MM.1S (cell line): ENCODE data around the gene FAM24B.

Experiments
- DNase-seq: peaks from one replicate; pipeline ENCODE4 v3.0.0-alpha.2; 2015
- H2AFZ ChIP-seq: fragments of 300-600 bp; sonication (generic); 2 replicates; pipeline ENCODE4 v1.6.0; 2016; ENCODE audit warnings: antibody characterized with exemption, low read length
- H3F3A ChIP-seq: fragments of 300-600 bp; sonication (generic); 2 replicates; pipeline ENCODE4 v1.6.1; 2016; ENCODE audit warnings: mild to moderate bottlenecking, antibody characterized with exemption, low read length, moderate library complexity, mixed read lengths; ENCODE audit not compliant: insufficient read depth
- H3K27ac ChIP-seq: fragments of 300-600 bp; sonication (generic); 2 replicates; pipeline ENCODE4 v1.5.1; 2016; ENCODE audit warnings: mild to moderate bottlenecking, low read length
- H3K27me3 ChIP-seq: fragments of 300-600 bp; sonication (generic); replicated peaks from 2 replicates; pipeline ENCODE4 v1.6.0; 2016; ENCODE audit warnings: low read length; ENCODE audit not compliant: insufficient read depth
- H3K36me3 ChIP-seq: fragments of 300-600 bp; sonication (generic); replicated peaks from 2 replicates; pipeline ENCODE4 v1.6.1; 2016; ENCODE audit warnings: mild to moderate bottlenecking, low read length, mixed read lengths; ENCODE audit not compliant: insufficient read depth
- H3K4me1 ChIP-seq: fragments of 300-600 bp; sonication (generic); 2 replicates; pipeline ENCODE4 v1.6.1; 2016; ENCODE audit warnings: low read length, mixed read lengths
- H3K4me2 ChIP-seq: fragments of 300-600 bp; sonication (generic); 2 replicates; pipeline ENCODE4 v1.6.0; 2016; ENCODE audit warnings: low read depth, low read length
- H3K4me3 ChIP-seq: fragments of 300-600 bp; sonication (generic); 2 replicates; pipeline ENCODE4 v1.5.1; 2016; ENCODE audit warnings: low read length, mixed read lengths
- H3K79me2 ChIP-seq: fragments of 300-600 bp; sonication (generic); 2 replicates; pipeline ENCODE4 v1.6.1; 2016; ENCODE audit warnings: mixed run types, low read length, mixed read lengths
- H3K9ac ChIP-seq: fragments of 300-600 bp; sonication (generic); 2 replicates; pipeline ENCODE4 v1.6.1; 2016; ENCODE audit warnings: low read length, mixed read lengths
- H3K9me2 ChIP-seq: fragments of 300-600 bp; sonication (generic); replicated peaks from 2 replicates; pipeline ENCODE4 v1.6.1; 2016; ENCODE audit warnings: mild to moderate bottlenecking, low read length, mixed read lengths; ENCODE audit not compliant: insufficient read depth
- H3K9me3 ChIP-seq: fragments of 300-600 bp; sonication (generic); replicated peaks from 2 replicates; pipeline ENCODE4 v1.6.1; 2016; ENCODE audit warnings: mild to moderate bottlenecking, low read length, mixed read lengths; ENCODE audit not compliant: insufficient read depth
- H4K20me1 ChIP-seq: fragments of 300-600 bp; sonication (generic); 2 replicates; pipeline ENCODE4 v1.6.1; 2016; ENCODE audit warnings: mild to moderate bottlenecking, low read length, moderate library complexity, mixed read lengths; ENCODE audit not compliant: insufficient read depth
- EZH2 ChIP-seq: fragments of 300-600 bp; sonication (generic); optimal IDR thresholded peaks from 2 replicates; pipeline ENCODE3; 2017; ENCODE audit warnings: low read depth, mild to moderate bottlenecking, antibody characterized with exemption, low read length, mixed read lengths
- EZH2phosphoT487 ChIP-seq: fragments of 300-600 bp; sonication (generic); IDR thresholded peaks from 2 replicates; pipeline ENCODE4 v1.6.1; 2018; ENCODE audit warnings: antibody characterized with exemption, low read length
- TF ChIP-seq, protein P1 (sequence below): fragments of 300-600 bp; sonication (generic); IDR thresholded peaks from 2 replicates; pipeline ENCODE4 v1.5.1; 2016; ENCODE audit warnings: antibody characterized with exemption, low read length, mixed read lengths

The FAM24B gene

DNA sequence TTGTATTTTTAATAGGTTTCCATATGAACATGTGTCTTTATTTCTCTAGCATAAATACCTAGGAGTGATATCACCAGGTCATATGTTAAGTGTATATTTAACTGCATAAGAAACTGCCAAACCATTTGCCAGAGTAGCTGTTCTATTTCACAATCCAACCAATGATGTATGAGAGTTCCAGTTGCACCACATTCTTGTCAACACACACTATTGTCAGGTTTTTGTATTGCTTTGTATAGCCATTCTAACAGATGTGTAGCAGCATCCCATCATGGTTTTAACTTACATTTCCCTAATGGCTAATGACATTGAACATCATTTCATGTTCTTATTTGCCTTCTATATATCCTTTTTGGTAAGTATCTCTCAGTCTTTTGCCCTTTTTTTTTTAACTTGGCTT, 37.8 kb downstream of the FAM24B start:
- Histone ChIP-seq H3K4me3 (no peak overlapping the region), H3F3A (no peaks in the 10 kb centered on the region), H3K4me1 (no peaks in the 10 kb centered on the region), H3K9me3 (no peaks in the 10 kb centered on the region), H4K20me1 (no peaks in the 10 kb centered on the region), H3K9ac (no peak overlapping the region), H3K9me2 (no peaks in the 10 kb centered on the region), H3K79me2 (no peaks in the 10 kb centered on the region), H3K4me2 (no peak overlapping the region), H3K36me3 (no peaks in the 10 kb centered on the region), H3K27me3 (no peaks in the 10 kb centered on the region), H2AFZ (no peak overlapping the region), H3K27ac (no peak overlapping the region)
- no peak for DNase-seq
- TF ChIP-seq EZH2 (no peak), EZH2phosphoT487 (no peak)
- TF ChIP-seq, protein P1, sequence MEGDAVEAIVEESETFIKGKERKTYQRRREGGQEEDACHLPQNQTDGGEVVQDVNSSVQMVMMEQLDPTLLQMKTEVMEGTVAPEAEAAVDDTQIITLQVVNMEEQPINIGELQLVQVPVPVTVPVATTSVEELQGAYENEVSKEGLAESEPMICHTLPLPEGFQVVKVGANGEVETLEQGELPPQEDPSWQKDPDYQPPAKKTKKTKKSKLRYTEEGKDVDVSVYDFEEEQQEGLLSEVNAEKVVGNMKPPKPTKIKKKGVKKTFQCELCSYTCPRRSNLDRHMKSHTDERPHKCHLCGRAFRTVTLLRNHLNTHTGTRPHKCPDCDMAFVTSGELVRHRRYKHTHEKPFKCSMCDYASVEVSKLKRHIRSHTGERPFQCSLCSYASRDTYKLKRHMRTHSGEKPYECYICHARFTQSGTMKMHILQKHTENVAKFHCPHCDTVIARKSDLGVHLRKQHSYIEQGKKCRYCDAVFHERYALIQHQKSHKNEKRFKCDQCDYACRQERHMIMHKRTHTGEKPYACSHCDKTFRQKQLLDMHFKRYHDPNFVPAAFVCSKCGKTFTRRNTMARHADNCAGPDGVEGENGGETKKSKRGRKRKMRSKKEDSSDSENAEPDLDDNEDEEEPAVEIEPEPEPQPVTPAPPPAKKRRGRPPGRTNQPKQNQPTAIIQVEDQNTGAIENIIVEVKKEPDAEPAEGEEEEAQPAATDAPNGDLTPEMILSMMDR, result no peak

DNA sequence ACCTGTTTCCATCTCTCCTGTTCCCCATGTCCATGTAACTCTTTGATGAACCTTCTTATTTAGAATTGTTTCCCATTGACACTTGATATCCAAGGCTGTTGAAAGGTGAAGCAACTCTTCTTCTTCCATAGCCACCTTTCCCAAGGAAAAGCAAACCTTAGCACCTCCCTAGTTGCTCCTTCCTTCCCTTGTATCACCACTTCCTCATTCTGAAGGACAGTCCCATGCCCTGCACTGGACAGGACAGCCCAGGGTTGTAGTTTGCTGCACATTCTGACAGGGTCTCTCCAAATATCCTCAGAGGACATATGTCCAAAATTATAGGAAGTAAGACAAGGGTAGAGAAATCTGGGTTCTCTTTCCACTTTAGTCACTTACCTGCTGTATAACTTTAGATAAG, 39.9 kb downstream of the FAM24B start:
- no peaks in the 10 kb centered on the region for H3K79me2 ChIP-seq
- H3K27me3 ChIP-seq, result no peaks in the 10 kb centered on the region
- H3K4me3 ChIP-seq, result no peak overlapping the region
- H3K4me2 ChIP-seq, result no peak overlapping the region
- DNase-seq, result no peak
- TF ChIP-seq, protein P1, result no peak
- no peak for TF ChIP-seq EZH2phosphoT487
- no peak for TF ChIP-seq EZH2
- no peaks in the 10 kb centered on the region for H3K9me2 ChIP-seq
- no peaks in the 10 kb centered on the region for H3F3A ChIP-seq
- H3K36me3 ChIP-seq, result no peaks in the 10 kb centered on the region
- H3K9ac ChIP-seq, result no peak overlapping the region
- no peak overlapping the region for H3K27ac ChIP-seq
- H3K9me3 ChIP-seq, result no peaks in the 10 kb centered on the region
- no peak overlapping the region for H2AFZ ChIP-seq
- H4K20me1 ChIP-seq, result no peaks in the 10 kb centered on the region
- no peaks in the 10 kb centered on the region for H3K4me1 ChIP-seq

GRCh38 chr10:122838880-122839279, 40.5 kb downstream of the FAM24B start:
- TF ChIP-seq EZH2phosphoT487, result no peak
- TF ChIP-seq EZH2, result no peak
- TF ChIP-seq, protein P1, result no peak
- H3K4me1 ChIP-seq, result no peaks in the 10 kb centered on the region
- H3K9ac ChIP-seq, result no peak overlapping the region
- H4K20me1 ChIP-seq, result no peaks in the 10 kb centered on the region
- H3K4me3 ChIP-seq, result no peak overlapping the region
- H3F3A ChIP-seq, result no peaks in the 10 kb centered on the region
- no peaks in the 10 kb centered on the region for H3K9me3 ChIP-seq
- H3K27ac ChIP-seq, result no peak overlapping the region
- H3K27me3 ChIP-seq, result no peaks in the 10 kb centered on the region
- no peaks in the 10 kb centered on the region for H3K79me2 ChIP-seq
- H2AFZ ChIP-seq, result no peak overlapping the region
- no peak for DNase-seq
- H3K36me3 ChIP-seq, result no peaks in the 10 kb centered on the region; the same call in 1 of the 2 replicates
- no peaks in the 10 kb centered on the region for H3K9me2 ChIP-seq
- H3K4me2 ChIP-seq, result no peak overlapping the region
